ENCODE data around the gene IPO4.
A peak's percentile ranks its signal among the peaks of the same experiment; 100 is the strongest.

Gene IPO4

DNA sequence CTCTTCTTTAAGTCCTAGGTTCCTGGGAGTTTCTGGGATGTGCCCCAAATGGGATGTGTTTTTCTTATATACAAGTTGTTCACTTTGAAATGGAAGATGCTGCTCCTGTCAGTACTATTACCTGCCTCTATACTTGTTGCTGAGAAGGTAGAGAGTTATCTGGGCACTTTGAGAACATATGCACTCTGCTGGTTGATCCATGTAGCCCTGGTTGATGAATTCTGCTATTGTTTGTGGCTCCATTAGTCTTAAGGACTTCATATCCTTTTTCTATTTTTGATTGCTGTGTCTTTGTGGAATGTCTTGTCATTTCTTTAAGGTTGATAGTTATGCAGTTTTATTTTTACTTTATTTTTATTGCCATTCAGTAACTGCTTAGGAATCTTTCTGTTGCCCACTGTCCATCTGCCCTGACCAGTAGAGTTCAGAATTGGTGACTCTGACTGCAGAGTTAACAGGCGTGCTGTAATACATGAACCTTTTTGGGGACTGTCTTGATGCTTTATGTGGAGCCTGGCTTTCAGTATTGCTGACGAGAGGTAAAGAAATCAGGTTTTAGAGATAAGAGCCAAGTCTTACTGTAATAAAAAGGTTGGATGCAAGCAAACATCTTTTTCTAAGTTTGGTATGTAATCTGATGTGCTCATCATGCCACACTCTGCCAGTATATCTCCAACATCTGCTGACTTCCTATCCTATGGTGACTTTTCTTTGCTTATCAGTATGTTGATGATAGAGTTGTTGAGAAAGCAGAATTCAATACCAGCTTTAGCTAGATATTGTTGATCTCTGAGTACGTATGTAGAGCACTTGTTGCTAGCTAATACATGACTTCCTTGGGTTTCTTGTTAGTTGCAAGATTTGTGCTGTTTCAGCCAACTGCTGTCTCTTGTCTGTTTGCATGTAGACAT is 45.7 kb upstream of the IPO4 start:
- no peak overlapping the region for H3K27ac ChIP-seq

DNA sequence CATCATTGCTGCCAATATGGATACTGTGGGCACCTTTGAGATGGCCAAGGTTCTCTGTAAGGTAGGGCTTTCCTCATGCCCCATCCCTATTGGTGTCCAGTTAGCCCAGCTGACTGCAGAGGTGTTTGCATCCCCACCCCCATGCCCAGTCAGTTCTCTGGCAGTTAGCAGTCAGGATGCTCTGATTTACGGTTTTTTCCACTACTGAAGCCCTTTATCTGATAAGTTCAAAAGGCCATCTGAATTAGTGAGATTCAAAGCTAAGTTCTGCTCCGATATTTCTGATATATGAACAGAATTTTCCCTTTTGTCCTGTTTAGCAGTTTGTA is 44.9 kb upstream of the IPO4 start:
- H3K27ac ChIP-seq, result peak overlapping the region; percentile 94
- no peak for TF ChIP-seq ZFX (IDR thresholded peaks at IDR 0.05; ENCODE audit: borderline replicate concordance)
- TF ChIP-seq, protein P1, sequence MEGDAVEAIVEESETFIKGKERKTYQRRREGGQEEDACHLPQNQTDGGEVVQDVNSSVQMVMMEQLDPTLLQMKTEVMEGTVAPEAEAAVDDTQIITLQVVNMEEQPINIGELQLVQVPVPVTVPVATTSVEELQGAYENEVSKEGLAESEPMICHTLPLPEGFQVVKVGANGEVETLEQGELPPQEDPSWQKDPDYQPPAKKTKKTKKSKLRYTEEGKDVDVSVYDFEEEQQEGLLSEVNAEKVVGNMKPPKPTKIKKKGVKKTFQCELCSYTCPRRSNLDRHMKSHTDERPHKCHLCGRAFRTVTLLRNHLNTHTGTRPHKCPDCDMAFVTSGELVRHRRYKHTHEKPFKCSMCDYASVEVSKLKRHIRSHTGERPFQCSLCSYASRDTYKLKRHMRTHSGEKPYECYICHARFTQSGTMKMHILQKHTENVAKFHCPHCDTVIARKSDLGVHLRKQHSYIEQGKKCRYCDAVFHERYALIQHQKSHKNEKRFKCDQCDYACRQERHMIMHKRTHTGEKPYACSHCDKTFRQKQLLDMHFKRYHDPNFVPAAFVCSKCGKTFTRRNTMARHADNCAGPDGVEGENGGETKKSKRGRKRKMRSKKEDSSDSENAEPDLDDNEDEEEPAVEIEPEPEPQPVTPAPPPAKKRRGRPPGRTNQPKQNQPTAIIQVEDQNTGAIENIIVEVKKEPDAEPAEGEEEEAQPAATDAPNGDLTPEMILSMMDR (IDR thresholded peaks at IDR 0.05), result no peak

More for the DNA sequence above, 45.7 kb upstream of the IPO4 start:
- TF ChIP-seq ZFX (IDR thresholded peaks at IDR 0.05; ENCODE audit: borderline replicate concordance), result no peak
- TF ChIP-seq, protein P1 (IDR thresholded peaks at IDR 0.05), result no peak

DNA sequence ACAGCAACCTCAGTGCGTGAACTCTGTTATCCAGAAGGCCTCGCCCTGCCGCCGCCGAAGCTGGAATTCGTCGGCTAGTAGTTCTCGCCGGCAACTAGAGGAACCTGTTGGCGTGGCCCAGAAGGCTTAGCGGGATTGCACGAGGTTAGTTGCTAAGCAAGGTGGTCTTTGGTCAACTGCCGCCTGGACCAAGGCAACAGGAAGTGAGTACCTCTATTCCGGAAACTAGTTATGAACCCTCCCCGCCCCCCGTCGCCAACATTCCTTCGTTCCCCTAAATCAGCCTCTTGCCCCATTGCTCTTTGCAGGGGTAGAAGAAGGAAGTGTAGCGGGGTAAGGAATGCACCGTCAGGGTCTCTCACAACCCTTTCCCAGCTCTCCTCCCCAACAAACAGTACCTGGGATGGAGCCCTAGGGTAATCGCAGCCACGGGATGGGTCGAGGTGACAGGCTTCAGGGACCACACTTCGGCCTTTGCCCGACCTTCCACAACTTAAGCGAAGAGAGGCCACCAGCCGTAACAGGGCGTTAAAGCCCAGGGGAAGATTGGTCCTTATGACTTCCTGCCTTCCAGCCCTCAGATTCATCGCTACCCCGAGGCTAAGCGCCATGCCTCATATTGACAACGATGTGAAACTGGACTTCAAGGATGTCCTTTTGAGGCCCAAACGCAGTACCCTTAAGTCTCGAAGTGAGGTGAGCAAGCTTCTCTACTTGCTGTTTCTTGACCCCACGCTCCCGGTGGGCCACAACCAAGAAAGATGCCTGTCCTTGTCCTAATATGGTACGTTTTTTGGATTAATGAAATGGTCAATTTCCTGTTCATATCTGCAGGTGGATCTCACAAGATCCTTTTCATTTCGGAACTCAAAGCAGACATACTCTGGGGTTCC is 44.3 kb upstream of the IPO4 start, which contains the start of gene GMPR2:
Gene GMPR2 (plus strand): TSS at position 285 of the 893 bp plus-strand sequence. CDS start 325 bp downstream, at position 610.
- peak within 1 kb of the TSS; percentile 94 for H3K27ac ChIP-seq
- TF ChIP-seq, protein P1 (IDR thresholded peaks at IDR 0.05), result no peak
- no peak for TF ChIP-seq ZFX (IDR thresholded peaks at IDR 0.05; ENCODE audit: borderline replicate concordance)

DNA sequence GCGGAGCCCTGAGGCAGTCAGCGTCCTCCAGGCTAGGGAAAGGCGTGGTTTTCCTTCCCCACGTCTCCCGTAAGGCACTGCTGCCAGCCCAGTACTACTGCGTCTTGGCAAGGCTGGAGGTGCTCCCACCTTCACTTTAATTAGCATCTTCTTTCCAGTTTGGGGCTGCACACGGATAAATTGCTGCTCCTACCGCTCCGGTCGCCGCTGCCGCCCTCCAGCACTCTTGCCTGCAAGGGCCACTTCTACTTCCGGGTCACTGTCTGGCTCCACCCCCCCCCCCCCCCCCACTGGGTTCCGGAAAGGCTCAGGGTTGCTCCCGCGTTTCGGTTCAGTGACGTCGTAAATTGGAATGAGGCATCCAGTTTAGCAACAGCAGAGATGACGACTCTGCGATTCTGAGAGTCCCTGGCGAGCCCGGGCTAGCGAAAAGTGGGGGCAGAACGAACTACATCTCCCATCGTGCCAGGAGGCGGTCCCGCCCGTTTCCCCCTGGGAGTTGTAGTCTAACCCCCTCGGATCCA is 43.6 kb upstream of the IPO4 start, which contains the start of gene NEDD8:
Gene NEDD8 (minus strand): TSS at position 247 of the 524 bp plus-strand sequence. CDS start 100 bp downstream, at position 147.
- TF ChIP-seq, protein P1 (IDR thresholded peaks at IDR 0.05), result no peak
- TF ChIP-seq ZFX (IDR thresholded peaks at IDR 0.05; ENCODE audit: borderline replicate concordance), result no peak
- H3K27ac ChIP-seq, result peak within 1 kb of the TSS; percentile 94

DNA sequence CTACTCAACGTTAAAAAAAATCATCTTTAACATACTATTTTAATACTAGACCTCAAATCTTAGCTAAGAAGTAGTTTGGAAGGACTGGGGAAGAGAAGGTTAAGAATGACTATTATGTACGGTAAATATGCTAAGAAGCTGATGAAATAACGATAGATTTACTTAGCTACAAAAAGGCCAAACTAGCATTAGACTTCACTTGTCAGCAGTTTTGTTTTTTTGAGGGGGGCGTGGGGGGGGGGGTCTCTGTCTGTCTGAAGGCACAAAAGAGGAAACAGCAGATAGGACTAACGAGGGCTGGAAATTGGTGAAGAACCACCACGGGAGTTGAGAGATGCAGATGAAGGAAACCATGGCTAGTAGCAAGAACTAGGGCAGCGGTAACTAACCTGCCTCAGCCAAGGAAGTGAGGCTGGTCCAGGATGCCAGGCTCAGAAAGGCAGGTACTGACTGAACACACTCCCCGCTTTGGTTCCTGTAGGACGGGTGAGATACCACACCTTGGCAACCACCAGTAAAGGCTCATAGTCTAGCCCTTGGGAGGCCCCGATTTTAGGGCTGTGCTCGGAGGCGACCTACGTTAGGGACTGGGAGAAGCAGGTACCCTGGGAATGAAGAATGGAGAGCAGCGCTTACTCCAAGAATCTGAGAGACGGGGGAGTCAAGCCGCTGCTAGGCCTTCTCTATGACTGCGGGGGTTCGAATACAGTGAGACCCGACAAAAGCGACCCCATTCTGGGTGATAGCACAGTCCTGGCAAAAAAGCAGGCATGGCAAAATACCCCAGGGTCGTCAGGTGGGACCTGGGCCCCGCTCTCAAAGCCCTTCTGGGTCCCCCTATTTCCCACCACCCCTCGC is 42.9 kb upstream of the IPO4 start:
- no peak for TF ChIP-seq ZFX (IDR thresholded peaks at IDR 0.05; ENCODE audit: borderline replicate concordance)
- TF ChIP-seq, protein P1 (IDR thresholded peaks at IDR 0.05), result no peak
- H3K27ac ChIP-seq, result peak overlapping the region; percentile 94

DNA sequence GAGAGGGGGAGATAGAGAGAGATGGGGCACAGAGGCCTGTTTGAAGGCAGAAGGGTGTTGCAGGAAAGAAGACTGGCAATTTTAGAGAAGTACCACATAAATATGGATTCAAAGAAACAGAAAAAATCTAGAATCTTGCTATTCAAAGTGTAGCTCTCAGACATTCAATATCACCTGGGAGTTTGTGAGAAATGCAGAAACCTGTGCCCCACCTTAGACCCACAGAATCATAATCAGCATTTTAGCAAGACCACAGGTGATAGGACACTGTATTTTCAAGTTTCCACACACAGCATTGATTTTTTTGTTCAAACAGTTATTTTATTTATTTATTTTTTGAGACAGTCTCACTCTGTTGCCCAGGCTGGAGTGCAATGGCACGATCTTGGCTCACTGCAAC is 40.3 kb upstream of the IPO4 start:
- TF ChIP-seq, protein P1 (IDR thresholded peaks at IDR 0.05), result no peak
- TF ChIP-seq ZFX (IDR thresholded peaks at IDR 0.05; ENCODE audit: borderline replicate concordance), result no peak
- H3K27ac ChIP-seq, result no peak overlapping the region

Data from 22Rv1 (cell line).